GM19193 (cell line): ENCODE measurements around the gene PEPD.

Source experiments
- POLR2A ChIP-seq: IDR thresholded peaks from 4 replicates; pipeline ENCODE4 v1.6.1; 2011; ENCODE audit not compliant: insufficient read depth, insufficient read length; ENCODE audit errors: extremely low read depth

PEPD gene

DNA sequence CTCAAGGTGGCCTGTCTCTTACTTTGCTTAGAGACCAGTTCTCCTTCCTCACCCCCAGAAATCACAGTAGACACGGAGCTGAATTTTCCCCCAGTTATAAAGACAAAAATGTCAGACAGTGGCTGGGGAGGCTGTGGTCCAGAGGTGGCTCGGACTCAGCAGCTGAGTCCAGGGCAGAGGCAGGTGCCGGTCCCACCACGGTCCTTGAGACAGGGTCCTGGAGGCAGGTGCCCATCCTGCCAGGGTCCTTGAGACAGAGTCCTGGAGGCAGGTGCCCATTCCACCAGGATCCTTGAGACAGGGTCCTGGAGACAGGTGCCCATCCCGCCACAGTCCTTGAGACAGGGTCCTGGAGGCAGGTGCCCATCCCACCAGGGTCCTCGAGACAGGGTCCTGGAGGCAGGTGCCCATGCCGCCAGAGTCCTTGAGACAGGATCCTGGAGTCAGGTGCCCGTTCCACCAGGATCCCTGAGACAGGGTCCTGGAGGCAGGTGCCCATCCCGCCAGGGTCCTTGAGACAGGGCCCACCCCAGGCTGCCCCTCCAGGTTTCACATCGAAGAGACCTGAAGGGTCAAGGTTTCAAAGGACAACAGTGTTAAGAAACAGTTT, 23.1 kb downstream of the PEPD start:
- no peak for TF ChIP-seq POLR2A

DNA sequence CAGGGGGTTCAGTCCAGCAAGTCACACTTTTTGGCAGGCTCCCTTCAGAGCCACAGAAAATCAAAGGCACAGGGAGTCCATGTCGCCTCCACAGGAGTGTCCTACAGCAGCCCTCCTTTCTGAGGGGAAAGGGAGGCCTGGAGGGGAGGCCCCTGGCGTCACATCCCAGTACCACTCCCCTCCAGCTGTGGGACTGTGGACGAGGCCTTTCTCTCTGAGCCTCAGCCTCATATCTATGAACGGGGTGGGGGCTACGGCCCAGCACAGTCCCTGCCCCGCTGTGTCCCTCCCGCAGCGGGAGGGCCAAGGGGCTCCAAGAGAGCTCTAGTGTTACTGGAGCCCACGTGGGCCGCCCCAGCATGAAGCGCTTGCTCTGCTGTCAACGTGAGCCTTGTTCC, 23.8 kb downstream of the PEPD start:
- TF ChIP-seq POLR2A: no peak

DNA sequence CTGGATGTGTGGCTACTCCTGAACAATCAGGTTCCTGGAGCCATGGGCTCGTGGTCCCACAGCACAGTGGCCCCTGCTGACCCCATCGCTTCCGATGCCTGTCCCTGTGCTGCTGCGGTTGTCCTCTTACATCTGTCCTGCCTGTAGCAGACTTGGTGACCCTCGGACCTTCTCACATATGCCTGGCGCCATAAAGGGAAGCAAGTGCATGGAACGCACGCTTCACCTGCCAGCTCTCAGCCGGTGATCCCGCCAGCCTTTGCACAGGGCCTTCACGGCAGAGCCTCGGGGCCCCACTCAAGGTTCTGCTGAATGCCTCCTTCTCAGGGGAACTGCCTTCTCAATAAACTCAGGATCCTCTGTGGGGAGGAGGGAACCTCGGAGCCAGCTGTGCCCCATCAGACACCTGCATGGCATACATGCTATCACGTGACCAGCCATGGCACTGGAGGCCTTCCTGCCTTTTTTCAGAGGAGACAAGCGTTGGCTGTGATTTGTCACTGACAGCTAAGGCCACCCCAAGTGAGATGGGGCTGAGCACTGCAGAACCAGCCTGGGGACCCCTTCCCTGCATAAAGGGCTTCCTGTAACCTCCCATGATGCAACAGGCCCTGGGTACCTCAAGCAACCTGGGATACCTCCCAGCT, 24.3 kb downstream of the PEPD start:
- no peak for TF ChIP-seq POLR2A

DNA sequence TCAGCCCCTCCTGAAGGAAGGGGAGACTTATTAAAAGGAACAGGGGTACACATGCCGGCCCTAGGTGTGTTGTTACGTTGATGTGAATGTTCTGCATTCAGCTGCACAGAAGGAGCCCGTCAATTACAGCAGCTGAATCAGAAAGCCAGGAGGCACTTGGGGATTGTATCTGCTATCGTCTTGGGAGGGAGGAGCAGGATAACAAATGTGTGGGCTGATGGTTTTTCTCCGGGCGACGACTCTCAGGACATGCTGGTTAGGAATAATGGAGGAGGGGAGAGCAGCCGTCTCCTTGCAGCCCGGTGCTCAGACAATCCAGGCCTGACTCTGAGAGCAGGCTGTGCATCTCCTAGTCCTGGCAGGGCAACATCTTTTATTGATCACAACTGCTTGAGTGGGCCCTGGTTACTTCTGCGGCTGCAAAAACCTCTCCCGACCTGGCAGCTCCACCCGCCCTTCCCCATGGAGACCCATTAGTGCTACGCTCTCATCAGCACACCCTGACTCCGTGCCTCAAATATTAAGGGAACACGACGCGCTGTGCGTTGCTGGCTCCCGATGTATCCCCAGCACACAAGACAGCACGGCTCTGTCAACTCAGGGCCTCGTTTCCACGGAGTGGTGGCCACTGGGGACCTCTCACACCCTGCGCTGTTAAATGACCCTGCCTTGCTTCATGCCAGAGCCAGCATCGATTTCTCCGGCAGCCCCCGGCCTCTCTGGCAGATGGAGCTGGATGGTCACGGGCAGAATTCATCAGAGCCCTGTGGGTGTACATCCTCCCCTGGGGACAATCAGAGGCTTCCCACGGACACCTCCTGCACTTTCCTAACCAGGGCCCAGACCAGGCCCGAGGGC, 25.3 kb downstream of the PEPD start:
- TF ChIP-seq POLR2A: no peak

DNA sequence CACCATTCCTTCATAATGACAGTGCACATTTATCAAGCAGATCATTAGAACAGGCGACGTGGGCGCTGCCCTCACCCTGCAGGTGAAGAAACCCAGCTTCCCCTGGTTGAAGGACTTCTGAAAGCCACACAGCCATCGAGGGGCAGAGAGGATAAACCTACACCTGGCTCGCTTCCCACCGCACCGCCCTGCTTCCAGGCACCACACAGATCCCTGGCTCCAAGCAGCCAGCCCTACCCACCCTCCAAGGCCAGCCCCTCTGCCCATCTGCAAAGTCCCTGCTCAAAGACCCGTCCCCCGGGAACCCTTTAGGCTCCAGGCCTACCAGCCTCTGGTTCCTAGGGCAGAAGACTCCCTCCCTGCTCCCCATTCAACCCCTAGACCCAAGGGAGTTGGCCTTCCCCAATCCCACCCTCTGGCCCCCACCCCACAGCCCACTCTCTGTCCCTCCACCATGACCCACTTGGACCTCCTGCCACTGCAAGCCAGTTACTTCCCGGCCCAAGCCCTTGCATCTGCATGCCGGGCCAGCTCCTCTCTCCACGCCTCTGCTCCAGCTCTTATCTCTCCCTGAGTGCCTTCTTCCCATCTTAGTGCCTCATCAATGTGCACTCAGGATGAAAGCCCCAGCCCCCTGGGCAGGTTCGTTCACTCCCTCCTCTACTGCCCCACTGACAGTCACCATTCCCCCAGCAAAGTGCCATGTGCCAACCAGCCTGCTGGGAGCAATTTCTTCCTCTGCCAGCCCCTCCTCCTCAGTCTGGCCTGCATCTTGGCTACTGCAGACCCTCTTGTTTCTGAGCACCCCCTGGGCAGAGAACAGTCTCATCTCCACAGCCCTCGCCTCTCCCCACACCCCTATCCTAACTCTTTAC, 28.0 kb downstream of the PEPD start:
- no peak for TF ChIP-seq POLR2A

DNA sequence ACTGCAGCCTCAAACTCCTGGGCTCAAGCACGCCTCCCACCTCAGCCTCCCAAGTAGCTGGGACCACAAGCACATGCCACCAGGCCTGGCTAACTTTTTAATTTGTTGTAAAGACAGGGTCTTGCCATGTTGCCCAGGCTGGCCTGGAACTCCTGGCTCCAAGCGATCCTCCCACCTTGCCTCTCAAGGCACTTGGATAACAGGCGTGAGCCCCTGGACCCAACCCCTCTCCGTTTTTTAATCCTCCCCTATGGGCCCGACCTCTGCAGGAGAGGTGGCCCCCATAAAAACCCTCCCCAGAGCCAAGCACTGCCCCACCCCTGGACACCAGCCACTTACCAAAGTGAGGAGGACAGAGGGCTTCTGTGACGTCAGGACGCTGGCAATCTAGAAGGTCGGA, 28.6 kb downstream of the PEPD start:
- no peak for TF ChIP-seq POLR2A

DNA sequence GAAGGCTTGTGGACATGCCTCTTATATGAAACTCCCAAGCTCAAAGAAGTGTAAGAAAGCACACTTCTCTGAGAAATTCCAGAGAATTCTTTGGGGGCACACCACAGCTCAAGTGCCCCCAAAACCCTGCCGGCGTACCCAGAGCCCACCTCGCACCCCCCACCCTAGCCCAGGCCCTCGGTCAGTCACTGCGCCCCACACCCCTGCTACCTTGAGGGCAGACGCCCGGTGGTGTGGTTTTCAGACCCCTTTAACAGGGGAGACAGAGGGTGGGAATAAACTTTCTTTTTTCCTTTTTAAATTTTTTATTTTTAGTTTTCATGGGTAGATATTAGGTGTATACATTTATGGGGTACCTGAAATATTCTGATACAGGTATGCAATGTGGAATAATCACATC, 29.5 kb downstream of the PEPD start:
- TF ChIP-seq POLR2A: no peak

DNA sequence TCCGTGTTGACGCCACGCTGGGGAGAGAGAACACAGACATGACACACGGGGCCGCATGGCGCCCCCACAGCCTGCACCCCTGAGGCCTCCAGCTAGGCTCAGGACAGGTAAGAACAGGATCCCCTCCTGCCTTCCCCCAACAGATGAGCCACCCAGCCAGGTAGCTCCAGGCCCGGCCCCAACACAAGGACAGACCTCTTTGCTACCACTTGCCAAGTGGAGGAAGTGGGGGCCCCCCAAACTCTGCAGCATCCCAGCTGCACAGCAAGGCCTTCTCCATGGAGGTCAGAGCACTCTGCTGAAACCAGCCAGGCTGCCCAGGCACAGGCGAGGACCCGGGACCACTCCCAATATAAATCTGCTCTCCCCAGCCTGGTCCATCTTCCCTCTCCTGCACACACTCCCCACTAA, 31.5 kb downstream of the PEPD start:
- no peak for TF ChIP-seq POLR2A

DNA sequence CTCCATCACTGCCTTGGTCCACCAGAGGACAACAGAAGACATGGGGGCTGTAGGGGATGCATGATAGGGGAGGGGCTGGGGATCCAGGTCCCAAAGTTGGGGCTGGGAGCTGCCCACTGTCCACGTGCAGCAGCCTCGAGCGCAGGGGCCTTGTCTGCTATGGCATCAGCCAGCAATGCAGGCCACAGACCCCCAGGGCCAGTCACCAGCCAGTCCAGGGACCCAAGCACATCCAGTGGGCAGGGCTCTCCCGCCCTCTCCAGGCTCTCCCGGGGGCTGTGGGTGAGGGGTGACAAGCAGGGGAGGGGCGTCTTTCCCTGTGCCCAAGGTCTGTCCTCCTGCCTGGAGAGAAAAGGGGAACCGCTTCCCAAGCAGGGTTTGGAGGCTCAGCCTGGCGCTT, 32.8 kb downstream of the PEPD start:
- no peak for TF ChIP-seq POLR2A

DNA sequence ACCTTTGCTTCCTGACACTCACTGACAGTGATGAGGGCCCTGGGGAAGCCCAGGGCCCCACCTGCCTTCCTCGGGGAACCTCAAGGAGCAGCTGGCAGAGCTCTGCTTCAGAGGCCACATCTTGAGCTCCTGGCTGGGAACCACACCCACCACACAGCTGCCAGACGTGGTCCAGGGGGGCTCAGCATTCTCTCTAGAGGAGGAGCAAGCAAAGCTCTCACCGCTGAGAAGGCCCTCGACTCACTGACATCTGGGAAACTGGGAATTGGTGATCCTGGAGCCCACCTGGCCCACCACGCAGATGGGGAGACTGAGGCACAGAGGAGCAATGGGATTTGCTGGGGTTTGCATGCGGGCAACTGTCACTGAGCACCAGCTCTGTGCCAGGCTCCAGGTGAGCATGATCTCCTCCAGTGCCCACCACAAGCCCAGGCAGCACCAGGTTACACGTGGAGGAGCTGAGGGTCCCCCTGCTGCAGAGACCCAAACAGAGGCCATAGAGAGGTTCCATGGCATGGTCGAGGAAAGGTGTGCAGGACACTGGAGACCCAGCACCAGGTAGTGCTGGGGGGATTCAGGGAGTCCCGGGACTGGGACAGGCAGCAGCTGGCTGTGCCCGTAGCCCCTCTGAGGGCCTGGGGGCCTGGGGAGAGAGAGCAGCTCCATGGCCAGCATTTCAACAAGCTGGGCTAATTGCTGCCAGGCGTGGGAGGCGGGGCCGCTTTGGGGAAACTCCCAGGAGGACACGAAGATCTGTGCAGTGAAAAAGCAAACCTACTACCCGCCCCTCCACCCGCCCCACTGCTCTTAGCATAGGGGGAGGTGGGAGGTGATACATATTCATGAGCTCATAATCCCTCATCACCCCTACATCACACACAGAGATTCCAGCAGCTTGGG, 33.4 kb downstream of the PEPD start:
- no peak for TF ChIP-seq POLR2A

DNA sequence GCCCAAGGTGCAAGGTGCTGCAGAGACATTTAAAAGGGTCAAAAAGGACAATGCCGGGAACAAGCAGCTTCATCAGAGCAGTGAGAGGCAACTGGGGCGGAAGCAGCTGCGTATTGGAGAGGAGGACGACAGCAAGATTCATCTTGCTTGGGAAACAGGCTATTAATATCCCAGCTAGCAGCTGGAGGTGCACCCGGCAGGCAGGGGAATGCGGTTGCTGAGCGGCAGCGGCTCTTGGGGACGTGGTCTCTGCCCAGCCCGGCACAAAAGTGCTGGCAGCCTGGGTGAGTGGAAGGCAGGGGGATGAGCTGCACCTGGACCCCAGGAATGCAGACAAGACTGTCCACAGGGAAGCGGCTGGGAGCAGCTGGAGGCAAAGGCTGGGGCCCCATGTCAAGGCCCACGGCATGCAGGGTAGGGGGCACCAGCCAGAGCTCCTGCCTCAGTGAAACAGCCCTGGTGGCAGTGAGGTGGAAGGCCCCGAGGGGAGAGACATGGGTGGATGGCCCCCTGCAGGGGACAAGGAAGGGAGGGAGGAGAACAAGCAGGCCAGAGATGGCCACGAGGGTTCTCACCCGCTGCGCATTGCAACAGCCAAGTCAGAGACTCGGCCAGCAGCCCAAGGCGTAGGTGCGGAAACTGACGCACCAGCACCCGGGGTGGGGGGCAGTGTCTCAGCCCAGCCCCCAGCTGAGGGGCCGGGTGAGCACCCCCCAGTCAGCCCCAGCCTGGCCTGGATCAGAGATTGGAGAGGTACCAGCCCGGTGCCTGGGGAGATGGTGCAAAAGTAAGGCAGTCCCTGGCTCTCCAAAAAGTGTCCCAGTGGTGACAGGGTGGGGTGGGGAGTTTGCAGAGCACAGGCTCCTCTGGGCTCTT, 34.4 kb downstream of the PEPD start:
- TF ChIP-seq POLR2A: no peak

DNA sequence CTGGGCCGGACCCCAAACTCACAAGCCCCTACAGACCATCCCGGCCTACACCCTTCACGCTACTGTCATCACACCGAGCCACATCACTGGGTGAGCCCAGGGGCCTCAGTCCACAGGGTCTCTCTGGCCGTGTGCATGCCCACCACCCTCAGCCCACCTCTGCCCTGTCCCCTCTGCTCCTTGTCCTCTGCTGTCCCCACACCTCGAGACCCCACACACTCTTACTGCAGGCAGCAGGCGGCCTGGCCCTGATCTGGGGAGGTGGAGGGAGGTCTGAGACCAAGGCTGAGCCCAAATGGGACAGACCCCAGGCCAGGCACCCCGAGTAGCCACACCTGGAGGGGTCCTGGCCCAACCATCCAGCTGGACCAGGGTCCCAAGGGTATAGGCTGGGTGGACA, 35.2 kb downstream of the PEPD start:
- TF ChIP-seq POLR2A: no peak

DNA sequence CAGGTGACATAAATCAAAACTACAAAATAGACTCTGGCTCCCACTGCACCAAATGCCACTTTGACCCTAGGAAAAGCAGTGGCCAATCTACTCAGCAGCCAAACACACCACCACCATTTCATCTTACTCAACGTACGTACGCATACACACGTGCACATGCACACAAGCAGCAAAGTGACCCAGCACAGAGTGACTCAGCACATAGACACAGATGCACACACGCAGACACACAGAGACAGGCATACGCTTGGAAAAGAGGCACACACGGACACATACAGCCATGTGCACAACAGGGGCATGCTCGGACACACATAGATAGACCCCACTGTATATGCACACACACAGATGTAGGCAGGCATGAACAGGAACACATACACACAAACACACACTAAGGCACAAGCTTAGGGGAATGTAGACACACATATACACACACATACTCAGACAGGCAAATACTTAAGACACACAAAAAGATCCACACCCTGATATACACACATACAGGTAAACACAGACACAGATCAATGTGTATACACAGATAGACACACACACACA, 37.3 kb downstream of the PEPD start:
- no peak for TF ChIP-seq POLR2A
